Neuronal stem cell (in vitro differentiated cells): ENCODE results near the gene TMEM178A.

Experiments used
- DNase-seq: peaks from one replicate; pipeline ENCODE4 v3.0.0-alpha.2; 2013; ENCODE audit warnings: low spot score
- H2AFZ ChIP-seq: one replicate; pipeline ENCODE4 v1.6.1; 2013; ENCODE audit warnings: mild to moderate bottlenecking, low read length, inconsistent platforms
- H2AK5ac ChIP-seq: 2 replicates; pipeline ENCODE4 v1.6.1; 2013; ENCODE audit warnings: low read depth, mild to moderate bottlenecking, inconsistent platforms, low read length, moderate library complexity, mixed read lengths
- H2BK120ac ChIP-seq: 2 replicates; pipeline ENCODE4 v1.6.1; 2013; ENCODE audit warnings: low read depth, mild to moderate bottlenecking, inconsistent platforms, low read length, moderate library complexity, mixed read lengths
- H2BK12ac ChIP-seq: one replicate; pipeline ENCODE4 v1.6.1; 2013; ENCODE audit warnings: low read length, inconsistent platforms
- H2BK15ac ChIP-seq: 2 replicates; pipeline ENCODE4 v1.6.1; 2013; ENCODE audit warnings: mild to moderate bottlenecking, low read length, inconsistent platforms, mixed read lengths
- H2BK5ac ChIP-seq: one replicate; pipeline ENCODE4 v1.6.1; 2013; ENCODE audit warnings: inconsistent platforms, mild to moderate bottlenecking, low read length, moderate library complexity
- H3K14ac ChIP-seq: one replicate; pipeline ENCODE4 v1.6.1; 2013; ENCODE audit warnings: low read length, inconsistent platforms
- H3K18ac ChIP-seq: 2 replicates; pipeline ENCODE4 v1.6.1; 2013; ENCODE audit warnings: low read length, inconsistent platforms
- H3K23ac ChIP-seq: 2 replicates; pipeline ENCODE4 v1.6.1; 2013; ENCODE audit warnings: low read depth, mild to moderate bottlenecking, mixed read lengths, low read length, inconsistent platforms; ENCODE audit not compliant: poor library complexity
- H3K27ac ChIP-seq: replicated peaks from 3 replicates; pipeline ENCODE4 v1.5.1; 2013; ENCODE audit warnings: low read length, inconsistent platforms
- H3K27me3 ChIP-seq, 3 experiments: 2 replicates each; pipeline ENCODE4 v1.6.1; 2013; ENCODE audit warnings: low read length in 3 of 3, mild to moderate bottlenecking in 2 of 3, inconsistent platforms in 1 of 3, low read depth in 1 of 3, mixed read lengths in 1 of 3, moderate library complexity in 1 of 3; ENCODE audit not compliant: control insufficient read depth in 3 of 3, insufficient read depth in 3 of 3
- H3K36me3 ChIP-seq, 2 donors: replicated peaks in 1 of 2; 2 replicates each; pipeline ENCODE4 v1.6.1; 2013; ENCODE audit warnings: low read length in 2 of 2; ENCODE audit not compliant: control insufficient read depth in 2 of 2, insufficient read depth in 2 of 2
- H3K4ac ChIP-seq: 2 replicates; pipeline ENCODE4 v1.6.1; 2013; ENCODE audit warnings: inconsistent platforms, mild to moderate bottlenecking, low read length, moderate library complexity
- H3K4me1 ChIP-seq, 2 donors: 1 replicate in 1 of 2; 2 replicates in 1 of 2; pipeline ENCODE4 v1.6.1; 2013; ENCODE audit warnings: low read length in 2 of 2, low read depth in 1 of 2; ENCODE audit not compliant: control insufficient read depth in 2 of 2, insufficient read depth in 1 of 2
- H3K4me2 ChIP-seq: one replicate; pipeline ENCODE4 v1.6.1; 2013; ENCODE audit warnings: mild to moderate bottlenecking, low read length, inconsistent platforms; ENCODE audit not compliant: insufficient read depth, poor library complexity, severe bottlenecking
- H3K4me3 ChIP-seq, 2 donors: 2 replicates each; pipeline ENCODE4 v1.5.1; 2013; ENCODE audit warnings: low read length in 2 of 2, mild to moderate bottlenecking in 2 of 2, inconsistent platforms in 1 of 2, moderate library complexity in 1 of 2
- H3K79me1 ChIP-seq: one replicate; pipeline ENCODE4 v1.6.1; 2013; ENCODE audit warnings: low read depth, mild to moderate bottlenecking, inconsistent platforms, low read length, moderate library complexity
- H3K9ac ChIP-seq: one replicate; pipeline ENCODE4 v1.6.1; 2013; ENCODE audit warnings: mild to moderate bottlenecking, low read depth, low read length, inconsistent platforms; ENCODE audit not compliant: poor library complexity
- H3K9me3 ChIP-seq, 2 donors: replicated peaks in 1 of 2; 2 replicates each; pipeline versions ENCODE3 to v1.6.1; 2013; ENCODE audit warnings: low read length in 2 of 2, mild to moderate bottlenecking in 2 of 2, inconsistent platforms in 1 of 2, low read depth in 1 of 2, mixed read lengths in 1 of 2, moderate library complexity in 1 of 2; ENCODE audit not compliant: control insufficient read depth in 2 of 2, insufficient read depth in 1 of 2
- H4K8ac ChIP-seq: one replicate; pipeline ENCODE4 v1.6.1; 2013; ENCODE audit warnings: low read depth, mild to moderate bottlenecking, inconsistent platforms, low read length, moderate library complexity
- H4K91ac ChIP-seq: one replicate; pipeline ENCODE4 v1.6.1; 2013; ENCODE audit warnings: low read length, low read depth, mild to moderate bottlenecking, inconsistent platforms; ENCODE audit not compliant: poor library complexity
- WGBS, 2 donors: extraction: QIAGEN DNeasy Blood & Tissue Kit; methylation state at CpG; one replicate each; pipeline ENCODE4 v1.1.7; 2013; ENCODE audit warnings: missing lambda C conversion rate in 2 of 2, mixed read lengths in 1 of 2; ENCODE audit not compliant: insufficient read length in 2 of 2, insufficient replicate concordance in 1 of 2; ENCODE audit errors: extremely low coverage in 2 of 2; 5-methylcytosine and 5-hydroxymethylcytosine counted together

The TMEM178A gene

GRCh38 chr2:39645826-39646225 lies 19.9 kb upstream of the TMEM178A start:
- H4K91ac ChIP-seq: no peak overlapping the region
- WGBS, 2 donors: no CpG with 5 or more reads among the region's 2 CpGs

GRCh38 chr2:39646267-39646666 lies 19.4 kb upstream of the TMEM178A start:
- Histone ChIP-seq H3K9ac (no peak overlapping the region), H3K27ac (no peak overlapping the region), H3K4ac (no peak overlapping the region), H3K23ac (no peak overlapping the region), H2AK5ac (no peak overlapping the region), H3K4me3 (no peak overlapping the region), H3K14ac (no peak overlapping the region), H2BK120ac (no peak overlapping the region), H2BK15ac (no peak overlapping the region), H4K8ac (no peak overlapping the region), H2BK12ac (no peak overlapping the region), H3K18ac (no peak overlapping the region), H4K91ac (no peak overlapping the region), H2AFZ (no peak overlapping the region), H3K4me2 (no peak overlapping the region), H2BK5ac (no peak overlapping the region), H3K36me3 (no peaks in the 10 kb centered on the region), H3K79me1 (no peaks in the 10 kb centered on the region), H3K4me1 (peaks cover 6 to 22% of the 10 kb centered on the region in 2 donors), H3K27me3 (no peaks in the 10 kb centered on the region), H3K9me3 (no peaks in the 10 kb centered on the region)
- no peak for DNase-seq
- no CpG with 5 or more reads among the region's 1 CpG for WGBS, 2 donors

More at GRCh38 chr2:39645826-39646225, 19.9 kb upstream of the TMEM178A start:
- H3K18ac ChIP-seq: no peak overlapping the region
- no peak overlapping the region for H3K4ac ChIP-seq
- no peaks in the 10 kb centered on the region for H3K27me3 ChIP-seq
- H2AK5ac ChIP-seq: no peak overlapping the region
- no peak overlapping the region for H3K23ac ChIP-seq
- no peaks in the 10 kb centered on the region for H3K9me3 ChIP-seq
- H3K14ac ChIP-seq: no peak overlapping the region
- H3K9ac ChIP-seq: no peak overlapping the region
- H2AFZ ChIP-seq: no peak overlapping the region
- peaks cover 6 to 22% of the 10 kb centered on the region in 2 donors for H3K4me1 ChIP-seq
- H2BK15ac ChIP-seq: no peak overlapping the region
- H3K79me1 ChIP-seq: no peaks in the 10 kb centered on the region
- H2BK5ac ChIP-seq: no peak overlapping the region
- H2BK120ac ChIP-seq: no peak overlapping the region
- H3K36me3 ChIP-seq: no peaks in the 10 kb centered on the region
- H3K4me3 ChIP-seq: no peak overlapping the region
- H3K4me2 ChIP-seq: no peak overlapping the region
- H3K27ac ChIP-seq: no peak overlapping the region
- H2BK12ac ChIP-seq: no peak overlapping the region
- H4K8ac ChIP-seq: no peak overlapping the region
- DNase-seq: no peak

GRCh38 chr2:39647104-39647765 lies 18.5 kb upstream of the TMEM178A start:
- Histone ChIP-seq H3K4me3 (no peak overlapping the region), H2AFZ (no peak overlapping the region), H2BK120ac (no peak overlapping the region), H4K91ac (no peak overlapping the region), H3K18ac (no peak overlapping the region), H3K36me3 (no peaks in the 10 kb centered on the region), H3K27me3 (no peaks in the 10 kb centered on the region), H2AK5ac (no peak overlapping the region), H3K9ac (no peak overlapping the region), H3K4me1 (peaks cover 3 to 14% of the 10 kb centered on the region in 2 donors), H2BK5ac (no peak overlapping the region), H2BK12ac (no peak overlapping the region), H3K23ac (no peak overlapping the region), H2BK15ac (no peak overlapping the region), H3K27ac (no peak overlapping the region), H3K79me1 (no peaks in the 10 kb centered on the region), H4K8ac (no peak overlapping the region), H3K14ac (no peak overlapping the region), H3K4ac (no peak overlapping the region), H3K4me2 (no peak overlapping the region), H3K9me3 (no peaks in the 10 kb centered on the region)
- WGBS, 2 donors: no CpG with 5 or more reads among the region's 3 CpGs
- DNase-seq: no peak

- H3K4me1 ChIP-seq: peaks cover 0 to 8% of the 10 kb centered on the region in 2 donors
- no peak overlapping the region for H3K23ac ChIP-seq
- H2BK15ac ChIP-seq: no peak overlapping the region
- H3K27ac ChIP-seq: no peak overlapping the region
- no peak overlapping the region for H3K18ac ChIP-seq
- no peak overlapping the region for H4K91ac ChIP-seq
- peaks cover 0 to 2% of the 10 kb centered on the region in 2 donors for H3K9me3 ChIP-seq
- H3K9ac ChIP-seq: no peak overlapping the region
- no peaks in the 10 kb centered on the region for H3K27me3 ChIP-seq
- H4K8ac ChIP-seq: no peak overlapping the region
- H2BK5ac ChIP-seq: no peak overlapping the region
- H3K36me3 ChIP-seq: no peaks in the 10 kb centered on the region
- H3K14ac ChIP-seq: no peak overlapping the region
- no peak overlapping the region for H3K4me2 ChIP-seq
- no peak overlapping the region for H2AFZ ChIP-seq
- H2AK5ac ChIP-seq: no peak overlapping the region
- no peak overlapping the region for H2BK12ac ChIP-seq
- no peak overlapping the region for H3K4me3 ChIP-seq
- H3K79me1 ChIP-seq: no peaks in the 10 kb centered on the region
- no peak for DNase-seq
- no peak overlapping the region for H2BK120ac ChIP-seq
- no peak overlapping the region for H3K4ac ChIP-seq
Measured at GRCh38 chr2:39648580-39648979, 17.1 kb upstream of the TMEM178A start.
